IMR-90 (cell line): ENCODE data around the gene RIMBP2. TPM values are rescaled to one million over a fixed set of nuclear protein-coding genes. Genes with fewer than 3 reads are reported as not detected.

Experiments used
- ATAC-seq: fragments of 200-7000 bp; cut with Tn5 transposase; 2 replicates; pipeline ENCODE4 v1.9.1; 2020; ENCODE audit warnings: low read depth, mild to moderate bottlenecking, moderate library complexity
- BruUV-seq: library from RNA; stranded (reverse); fragments of 400-500 nt; replicated peaks from 2 replicates; lab custom pipeline; 2021; lab: Mats Ljungman, UMichigan
- CTCF ChIA-PET: fragments of 300-600 bp; formaldehyde crosslinking; extraction: SDS; loops from one replicate; lab custom pipeline; 2021; ENCODE audit warnings: antibody characterized with exemption; lab: Yijun Ruan, JAX
- POLR2A ChIA-PET: fragments of 300-600 bp; sonication (Branson Sonifier 250); formaldehyde crosslinking; loops from one replicate; lab custom pipeline; 2022; ENCODE audit warnings: antibody characterized with exemption; ENCODE audit not compliant: unreplicated experiment; lab: Charles Lee
- DNase-seq: peaks from one replicate; pipeline ENCODE4 v3.0.0; 2013
- H2AFZ ChIP-seq: replicated peaks from 2 replicates; pipeline ENCODE3; 2013; ENCODE audit warnings: low read length, mild to moderate bottlenecking; ENCODE audit not compliant: poor library complexity
- H2AK5ac ChIP-seq: 2 replicates; pipeline ENCODE4 v1.6.1; 2013; ENCODE audit warnings: low read depth, low read length, inconsistent platforms
- H2AK9ac ChIP-seq: replicated peaks from 2 replicates; pipeline ENCODE3; 2013; ENCODE audit warnings: mild to moderate bottlenecking, low read depth, low read length, moderate library complexity; ENCODE audit not compliant: poor library complexity
- H2BK120ac ChIP-seq: 2 replicates; pipeline ENCODE4 v1.6.1; 2013; ENCODE audit warnings: low read depth, low read length, inconsistent platforms
- H2BK15ac ChIP-seq: 3 replicates; pipeline ENCODE4 v1.6.1; 2013; ENCODE audit warnings: low read depth, low read length, inconsistent platforms
- H2BK20ac ChIP-seq: 2 replicates; pipeline ENCODE4 v1.6.1; 2013; ENCODE audit warnings: low read depth, mild to moderate bottlenecking, inconsistent platforms, low read length, moderate library complexity
- H2BK5ac ChIP-seq: 2 replicates; pipeline ENCODE4 v1.6.1; 2013; ENCODE audit warnings: mild to moderate bottlenecking, low read depth, low read length, inconsistent platforms; ENCODE audit not compliant: poor library complexity, severe bottlenecking
- H3K14ac ChIP-seq: replicated peaks from 2 replicates; pipeline ENCODE4 v1.6.1; 2013; ENCODE audit warnings: low read depth, low read length, inconsistent platforms
- H3K18ac ChIP-seq: 2 replicates; pipeline ENCODE4 v1.6.1; 2013; ENCODE audit warnings: low read depth, low read length, control low read depth
- H3K23ac ChIP-seq: 2 replicates; pipeline ENCODE4 v1.6.1; 2013; ENCODE audit warnings: low read depth, low read length, inconsistent platforms
- H3K27ac ChIP-seq: 2 replicates; pipeline ENCODE4 v1.5.1; 2013; ENCODE audit warnings: mild to moderate bottlenecking, control low read depth, low read length; ENCODE audit not compliant: insufficient read depth
- H3K27me3 ChIP-seq: 2 replicates; pipeline ENCODE4 v1.6.1; 2013; ENCODE audit warnings: low read length; ENCODE audit not compliant: control insufficient read depth, insufficient read depth
- H3K36me3 ChIP-seq: 2 replicates; pipeline ENCODE4 v1.6.1; 2013; ENCODE audit warnings: low read length, mixed read lengths; ENCODE audit not compliant: control insufficient read depth, insufficient read depth
- H3K4ac ChIP-seq: 2 replicates; pipeline ENCODE4 v1.6.1; 2013; ENCODE audit warnings: low read depth, low read length, inconsistent platforms
- H3K4me1 ChIP-seq: 2 replicates; pipeline ENCODE4 v1.6.1; 2013; ENCODE audit warnings: low read length, mixed read lengths; ENCODE audit not compliant: control insufficient read depth, insufficient read depth
- H3K4me2 ChIP-seq: 2 replicates; pipeline ENCODE4 v1.6.1; 2013; ENCODE audit warnings: low read depth, mild to moderate bottlenecking, control low read depth, low read length, moderate library complexity
- H3K4me3 ChIP-seq: 2 replicates; pipeline ENCODE4 v1.5.1; 2013; ENCODE audit warnings: low read depth, mild to moderate bottlenecking, control low read depth, low read length, moderate library complexity; ENCODE audit not compliant: insufficient read depth
- H3K56ac ChIP-seq: 2 replicates; pipeline ENCODE4 v1.6.1; 2013; ENCODE audit warnings: low read length, inconsistent platforms; ENCODE audit not compliant: insufficient read depth; ENCODE audit errors: extremely low read depth
- H3K79me1 ChIP-seq, 2 experiments: 2 replicates each; pipeline ENCODE4 v1.6.1; 2013; ENCODE audit warnings: low read length in 2 of 2, inconsistent platforms in 1 of 2, low read depth in 1 of 2
- H3K9ac ChIP-seq: 2 replicates; pipeline ENCODE4 v1.6.1; 2013; ENCODE audit warnings: low read depth, low read length, control low read depth
- H3K9me1 ChIP-seq: 2 replicates; pipeline ENCODE4 v1.6.1; 2013; ENCODE audit warnings: low read length, inconsistent platforms; ENCODE audit not compliant: insufficient read depth
- H3K9me3 ChIP-seq: 2 replicates; pipeline ENCODE4 v1.6.1; 2013; ENCODE audit warnings: low read length; ENCODE audit not compliant: control insufficient read depth, insufficient read depth
- H4K20me1 ChIP-seq: 2 replicates; pipeline ENCODE4 v1.6.1; 2013; ENCODE audit warnings: low read length, inconsistent platforms; ENCODE audit not compliant: insufficient read depth
- H4K5ac ChIP-seq: 2 replicates; pipeline ENCODE4 v1.6.1; 2013; ENCODE audit warnings: mild to moderate bottlenecking, low read depth, low read length, control low read depth
- H4K8ac ChIP-seq, 2 experiments: 2 replicates each; pipeline ENCODE4 v1.6.1; 2013; ENCODE audit warnings: low read depth in 2 of 2, low read length in 2 of 2, control low read depth in 1 of 2, inconsistent platforms in 1 of 2
- H4K91ac ChIP-seq: 2 replicates; pipeline ENCODE4 v1.6.1; 2013; ENCODE audit warnings: low read depth, low read length, inconsistent platforms; ENCODE audit not compliant: insufficient read depth
- BHLHE40 ChIP-seq: fragments of 150-350 bp; IDR thresholded peaks from 2 replicates; pipeline ENCODE4 v1.6.1; 2016; ENCODE audit warnings: mild to moderate bottlenecking, low read depth, low read length
- CHD1 ChIP-seq: IDR thresholded peaks from 2 replicates; pipeline ENCODE4 v1.6.1; 2012; ENCODE audit warnings: low read depth, low read length, improper control_type of control experiment
- CTCF ChIP-seq: conservative IDR thresholded peaks from 2 replicates; pipeline ENCODE4 v1.5.1; 2012; ENCODE audit warnings: mild to moderate bottlenecking, low read depth, low read length, improper control_type of control experiment
- MAFK ChIP-seq: IDR thresholded peaks from 2 replicates; pipeline ENCODE4 v1.6.1; 2012; ENCODE audit warnings: low read depth, low read length, improper control_type of control experiment
- NFE2L2 ChIP-seq: fragments of 150-350 bp; IDR thresholded peaks from 2 replicates; pipeline ENCODE4 v1.6.1; 2016; ENCODE audit warnings: low read depth, mild to moderate bottlenecking, low read length
- POLR2A ChIP-seq: IDR thresholded peaks from 2 replicates; pipeline ENCODE4 v1.6.1; 2012; ENCODE audit warnings: mild to moderate bottlenecking, low read depth, low read length
- RCOR1 ChIP-seq: IDR thresholded peaks from 2 replicates; pipeline ENCODE4 v1.6.1; 2012; ENCODE audit warnings: mild to moderate bottlenecking, low read length, improper control_type of control experiment; ENCODE audit not compliant: insufficient replicate concordance
- USF2 ChIP-seq: fragments of 150-350 bp; IDR thresholded peaks from 2 replicates; pipeline ENCODE4 v1.6.1; 2017; ENCODE audit warnings: mild to moderate bottlenecking, antibody characterized with exemption, low read length, low read depth
- WGBS, 2 experiments: methylation state at CpG; one replicate each; pipeline versions ENCODE4 v1.1.5 to v1.1.7; 2013; ENCODE audit warnings: missing lambda C conversion rate in 2 of 2; ENCODE audit not compliant: insufficient read length in 1 of 2; ENCODE audit errors: extremely low coverage in 2 of 2; 5-methylcytosine and 5-hydroxymethylcytosine counted together
- dilution Hi-C: fragments of 300-500 bp; cut with HindIII; formaldehyde crosslinking; loops from one replicate; pipeline ENCODE4 v1.14.3; 2018; ENCODE audit warnings: low sequenced_read_pairs; ENCODE audit not compliant: unreplicated experiment
- in situ Hi-C: fragments of 300-500 bp; cut with MboI; formaldehyde crosslinking; loops from 3 replicates; pipeline ENCODE4 v1.14.3; 2019; ENCODE audit warnings: low sequenced_read_pairs, inconsistent platforms, mixed read lengths
- intact Hi-C: fragments of 100-400 bp; cut with micrococcal nuclease; formaldehyde crosslinking; loops from 2 replicates; pipeline ENCODE4 v1.10.0; 2022
- polyA plus RNA-seq, 3 experiments: library from polyadenylated mRNA; depleted of rRNA; stranded (reverse); fragments of >200 nt; gene quantifications; 2 replicates each; pipeline ENCODE4 v1.2.3, GENCODE V29; 2012; ENCODE audit warnings: low replicate concordance in 1 of 3
- total RNA-seq: library from RNA; depleted of rRNA; stranded (reverse); fragments of >200 nt; gene quantifications from 2 replicates; pipeline ENCODE4 v1.2.3, GENCODE V29; 2012

RIMBP2 gene
- total and polyA plus RNA-seq, 2 of the 4 experiments (the other 2 are of a cell fraction): not detected

GRCh38 chr12:130706311-130706710 is 9.8 kb downstream of the RIMBP2 start:
- Histone ChIP-seq H2AK9ac (no peak overlapping the region), H2BK120ac (no peak overlapping the region), H4K5ac (no peak overlapping the region), H2BK5ac (no peak overlapping the region), H4K8ac (no peak overlapping the region), H2BK15ac (no peak overlapping the region), H3K23ac (no peak overlapping the region), H3K4me3 (no peak overlapping the region), H3K4me2 (no peak overlapping the region), H3K4ac (no peak overlapping the region), H3K14ac (no peak overlapping the region), H2AFZ (no peak overlapping the region), H3K9me1 (no peaks in the 10 kb centered on the region), H3K4me1 (no peaks in the 10 kb centered on the region), H4K91ac (no peak overlapping the region), H3K79me1 (no peaks in the 10 kb centered on the region), H3K27ac (no peak overlapping the region), H4K20me1 (no peaks in the 10 kb centered on the region), H3K27me3 (no peaks in the 10 kb centered on the region), H2AK5ac (no peak overlapping the region), H3K18ac (no peak overlapping the region), H2BK20ac (no peak overlapping the region), H3K56ac (no peak overlapping the region), H3K9ac (no peak overlapping the region), H3K9me3 (peaks cover 47% of the 10 kb centered on the region), H3K36me3 (no peaks in the 10 kb centered on the region)
- dilution Hi-C loops: no loop called here
- DNase-seq (no peak), ATAC-seq (no peak)
- ChIA-PET CTCF (no interaction called here), POLR2A (no interaction called here)
- no TSS peak for BruUV-seq
- TF ChIP-seq NFE2L2: no peak
- TF ChIP-seq USF2: no peak
- TF ChIP-seq RCOR1: no peak
- TF ChIP-seq MAFK: no peak
- no peak for TF ChIP-seq CHD1
- no peak for TF ChIP-seq POLR2A
- TF ChIP-seq BHLHE40: no peak
- TF ChIP-seq CTCF: no peak
- 71% methylated on average over 4 of the region's 16 CpGs; no CpG with 5 or more reads in 1 of the 2 experiments for WGBS, 2 experiments
- intact Hi-C loops: no loop called here
- in situ Hi-C loops: no loop called here
